Astrocyte (in vitro differentiated cells and primary cell): Measurements from ENCODE around the gene LAMA5.

Experiments used
- CTCF ChIP-seq: IDR thresholded peaks from 2 replicates; pipeline ENCODE4 v1.5.1; 2011; ENCODE audit warnings: low read depth, mild to moderate bottlenecking, inconsistent platforms, low read length, moderate library complexity; ENCODE audit not compliant: insufficient read depth
- EZH2 ChIP-seq: IDR thresholded peaks from 2 replicates; pipeline ENCODE4 v1.6.1; 2012; ENCODE audit warnings: mild to moderate bottlenecking, low read length, inconsistent platforms; ENCODE audit not compliant: insufficient read depth

- TF ChIP-seq CTCF = no peak
- TF ChIP-seq EZH2 = no peak
Observed at GRCh38 chr20:62370115-62370806, 3.1 kb upstream of the LAMA5 start.
